Limb (tissue), 2 donors: ENCODE data around the gene KCNT1.
"Not testable (repeated sequence)": the region's sequence is repeated elsewhere in the genome, so short reads cannot be mapped to it uniquely, and the experiment has no call there.

ENCODE experiments used
- DNase-seq, 2 donors: peaks; one replicate each; pipeline ENCODE4 v3.0.0-alpha.2; 2016; ENCODE audit errors: extremely low spot score in 2 of 2

The KCNT1 gene

GRCh38 chr9:135672786-135673185, 29.2 kb upstream of the KCNT1 start:
- not testable (repeated sequence) for DNase-seq

GRCh38 chr9:135673941-135674340, 28.0 kb upstream of the KCNT1 start:
- no peak for DNase-seq

- no peak for DNase-seq
Observed at GRCh38 chr9:135674977-135675376, 27.0 kb upstream of the KCNT1 start.

GRCh38 chr9:135676891-135677290, 25.1 kb upstream of the KCNT1 start:
- no peak for DNase-seq

GRCh38 chr9:135677641-135678168, 24.3 kb upstream of the KCNT1 start:
- no peak for DNase-seq

- DNase-seq = no peak
Observed at GRCh38 chr9:135678236-135679017, 23.6 kb upstream of the KCNT1 start.

- no peak for DNase-seq
Observed at GRCh38 chr9:135680056-135680455, 21.9 kb upstream of the KCNT1 start.

- no peak for DNase-seq
Observed at GRCh38 chr9:135681161-135681560, 20.8 kb upstream of the KCNT1 start.

- no peak for DNase-seq
Observed at GRCh38 chr9:135683401-135684034, 18.5 kb upstream of the KCNT1 start.

- DNase-seq = no peak
Observed at GRCh38 chr9:135684691-135685090, 17.3 kb upstream of the KCNT1 start.

GRCh38 chr9:135687216-135687615, 14.8 kb upstream of the KCNT1 start:
- DNase-seq = no peak

GRCh38 chr9:135689011-135689410, 13.0 kb upstream of the KCNT1 start:
- DNase-seq = no peak

- DNase-seq = no peak
Observed at GRCh38 chr9:135690836-135691570, 11.0 kb upstream of the KCNT1 start.

- no peak for DNase-seq
Observed at GRCh38 chr9:135692410-135692809, 9.6 kb upstream of the KCNT1 start.

GRCh38 chr9:135693265-135693664, 8.7 kb upstream of the KCNT1 start:
- no peak for DNase-seq

GRCh38 chr9:135693771-135694170, 8.2 kb upstream of the KCNT1 start:
- DNase-seq = no peak

GRCh38 chr9:135694414-135694813, 7.6 kb upstream of the KCNT1 start:
- no peak for DNase-seq

GRCh38 chr9:135695036-135695435, 6.9 kb upstream of the KCNT1 start:
- DNase-seq = no peak

- no peak for DNase-seq
Observed at GRCh38 chr9:135695642-135696041, 6.3 kb upstream of the KCNT1 start.

- DNase-seq = no peak
Observed at GRCh38 chr9:135696446-135696845, 5.5 kb upstream of the KCNT1 start.

GRCh38 chr9:135697226-135697625, 4.8 kb upstream of the KCNT1 start:
- DNase-seq = no peak

GRCh38 chr9:135698236-135698635, 3.7 kb upstream of the KCNT1 start:
- DNase-seq = no peak
